IMR-90 (cell line): Measurements from ENCODE around the gene EBP.

ENCODE experiments used
- CTCF ChIP-seq: conservative IDR thresholded peaks from 2 replicates; pipeline ENCODE4 v1.5.1; 2012; ENCODE audit warnings: mild to moderate bottlenecking, low read depth, low read length, improper control_type of control experiment
- MAFK ChIP-seq: IDR thresholded peaks from 2 replicates; pipeline ENCODE4 v1.6.1; 2012; ENCODE audit warnings: low read depth, low read length, improper control_type of control experiment
- MAZ ChIP-seq: IDR thresholded peaks from 2 replicates; pipeline ENCODE4 v1.6.1; 2012; ENCODE audit warnings: low read depth, mild to moderate bottlenecking, low read length, improper control_type of control experiment, moderate library complexity, borderline replicate concordance
- POLR2A ChIP-seq: IDR thresholded peaks from 2 replicates; pipeline ENCODE4 v1.6.1; 2012; ENCODE audit warnings: mild to moderate bottlenecking, low read depth, low read length
- RAD21 ChIP-seq: IDR thresholded peaks from 2 replicates; pipeline ENCODE4 v1.6.1; 2012; ENCODE audit warnings: low read length, improper control_type of control experiment
- RFX5 ChIP-seq: IDR thresholded peaks from 2 replicates; pipeline ENCODE4 v1.8.0; 2012; ENCODE audit warnings: low read depth, mild to moderate bottlenecking, low read length, moderate library complexity
- USF2 ChIP-seq: fragments of 150-350 bp; IDR thresholded peaks from 2 replicates; pipeline ENCODE4 v1.6.1; 2017; ENCODE audit warnings: mild to moderate bottlenecking, antibody characterized with exemption, low read length, low read depth

GRCh38 chrX:48493890-48494364 is 27.7 kb upstream of the EBP start:
- TF ChIP-seq CTCF (peak; percentile 52), POLR2A (no peak), USF2 (no peak), RAD21 (peak; percentile 59), MAFK (no peak), RFX5 (no peak), MAZ (no peak)
